GM21515 (cell line): ENCODE data around the gene RTN4.
A peak's percentile ranks its signal among the peaks of the same experiment; 100 is the strongest.
"Not testable (repeated sequence)": the region's sequence is repeated elsewhere in the genome, so short reads cannot be mapped to it uniquely, and the experiment has no call there.

Experiments
- ATAC-seq: cut with Tn5 transposase; IDR thresholded peaks from one replicate; pipeline ENCODE4 v1.9.1; 2021; ENCODE audit not compliant: unreplicated experiment

Gene RTN4

DNA sequence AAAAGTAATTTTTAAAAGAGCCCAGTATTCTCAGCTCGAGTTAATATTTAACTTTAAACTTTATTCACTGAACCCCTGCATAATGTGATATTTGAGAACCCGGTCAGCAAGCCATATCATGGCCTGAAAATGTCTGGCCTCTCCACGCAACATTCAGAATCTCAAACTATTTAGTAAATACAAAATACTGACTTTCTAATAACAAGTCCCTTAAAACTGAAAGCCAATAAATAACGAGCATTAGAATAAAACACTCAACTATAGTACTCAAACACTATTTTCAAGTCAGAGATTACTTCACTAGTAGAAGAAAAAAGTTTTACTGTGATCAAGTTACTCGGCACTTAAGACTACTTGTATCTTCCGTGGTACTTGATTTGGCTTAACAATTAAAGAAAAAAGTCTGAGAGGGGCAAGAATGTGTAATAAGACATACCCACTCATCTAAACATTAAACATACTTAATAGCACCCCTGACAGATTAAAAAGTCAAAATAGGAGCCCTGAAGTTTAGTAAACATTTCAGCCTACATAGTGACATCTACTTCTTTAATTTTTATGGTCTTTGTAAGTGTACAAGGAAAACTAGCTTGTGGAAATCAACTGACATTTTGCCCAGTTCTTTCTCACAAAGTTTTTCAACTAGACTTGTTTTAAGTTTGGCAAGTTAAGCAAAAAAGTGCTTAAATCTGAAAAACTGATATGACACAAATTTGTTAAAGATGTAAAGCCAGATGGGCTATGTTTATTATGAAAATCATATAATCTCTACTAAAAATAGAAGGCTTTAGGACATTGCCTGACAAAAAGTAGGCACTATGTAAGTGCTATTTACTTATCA, 38.2 kb downstream of the RTN4 start:
- no peak for ATAC-seq

DNA sequence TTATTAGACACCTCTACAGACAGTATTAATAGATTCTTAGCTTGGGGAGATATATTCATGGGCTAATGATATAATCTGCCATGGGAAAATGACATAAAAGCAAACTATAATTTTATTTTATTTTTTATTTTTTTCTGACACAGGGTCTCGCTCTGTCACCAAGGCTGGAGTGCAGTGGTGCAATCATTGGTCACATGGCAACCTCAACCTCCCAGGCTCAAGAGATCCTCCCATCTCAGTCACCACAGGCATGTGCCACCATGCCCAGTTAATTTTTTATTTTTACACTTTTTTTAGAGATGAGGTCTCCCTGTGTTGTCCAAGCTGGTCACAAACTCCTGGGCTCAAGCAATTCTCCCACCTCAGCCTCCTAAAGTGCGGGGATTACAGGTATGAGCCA, 39.3 kb downstream of the RTN4 start:
- ATAC-seq = no peak

DNA sequence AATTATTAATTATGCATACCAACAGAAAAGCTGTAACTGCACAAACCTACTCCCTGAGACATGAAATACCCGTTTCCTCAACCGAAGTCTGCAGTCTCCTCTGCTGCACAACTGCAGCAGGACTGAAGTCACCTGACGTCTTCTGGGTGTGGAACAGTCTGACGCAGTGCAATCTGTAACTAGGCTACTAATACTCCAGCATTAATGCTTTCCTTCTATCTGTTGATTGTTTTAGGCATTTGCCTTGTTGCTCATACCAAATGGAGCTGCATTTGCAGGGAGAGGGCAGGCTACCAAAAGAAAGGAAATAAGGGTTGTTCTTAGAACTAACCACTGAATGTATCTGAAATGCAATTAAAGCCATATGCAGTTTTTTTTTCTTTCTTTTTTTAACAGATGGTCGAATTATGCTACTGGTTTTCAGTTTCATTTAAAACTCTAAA, 40.1 kb downstream of the RTN4 start:
- ATAC-seq = peak; percentile 92

DNA sequence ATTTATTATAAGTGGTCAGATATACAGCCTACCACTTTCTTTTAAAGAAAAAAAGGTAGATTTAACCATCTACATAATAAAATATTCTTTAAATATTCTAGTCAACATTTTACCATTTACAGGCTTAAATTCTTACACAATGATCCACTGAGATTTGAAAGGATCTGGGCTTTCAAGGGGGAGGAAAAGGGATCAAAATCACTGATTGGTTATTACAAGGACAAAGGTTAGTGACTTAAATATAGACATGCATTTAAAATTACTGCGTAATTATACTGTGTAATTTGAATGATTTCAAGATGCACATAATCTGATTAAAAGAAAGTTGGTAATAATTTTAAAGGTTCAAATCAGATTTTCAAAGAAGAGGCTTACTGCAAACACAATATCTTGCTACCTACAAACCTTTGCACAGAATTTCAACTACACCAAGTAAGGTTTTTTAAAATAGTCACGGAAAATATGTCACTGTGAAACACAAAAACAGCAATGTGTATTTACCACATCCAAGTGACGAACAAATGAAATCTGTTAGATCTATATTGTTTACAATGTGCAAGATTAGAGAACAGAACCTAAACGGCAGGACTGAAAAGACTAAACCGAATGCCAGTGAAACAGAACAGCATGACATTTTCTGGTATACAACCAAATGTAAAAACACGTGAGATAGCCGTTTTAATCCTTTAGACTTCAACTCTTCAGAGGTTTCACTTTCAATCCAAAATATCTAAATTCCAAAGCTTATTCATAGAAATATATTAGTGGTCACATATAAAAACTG, 40.8 kb downstream of the RTN4 start:
- peak; percentile 19 for ATAC-seq

DNA sequence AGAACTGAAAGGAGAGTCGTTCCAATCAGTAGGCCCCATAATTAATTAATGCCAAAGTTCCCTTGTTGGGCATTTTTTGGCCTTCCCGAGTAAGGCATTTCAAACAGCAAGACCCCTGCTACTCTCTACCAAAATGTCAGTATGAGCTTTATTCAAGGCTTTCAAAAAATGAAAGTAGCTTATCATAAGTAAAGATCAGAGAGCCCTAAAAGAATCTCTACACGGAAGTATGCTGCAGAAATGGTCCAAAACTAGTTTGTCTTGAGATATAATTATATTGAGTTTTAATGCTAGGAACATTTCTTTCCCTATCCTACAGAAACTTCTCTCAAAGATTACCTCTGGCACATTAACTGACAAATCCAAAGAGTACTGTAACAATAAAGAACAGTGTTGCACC, 43.9 kb downstream of the RTN4 start:
- ATAC-seq = no peak

DNA sequence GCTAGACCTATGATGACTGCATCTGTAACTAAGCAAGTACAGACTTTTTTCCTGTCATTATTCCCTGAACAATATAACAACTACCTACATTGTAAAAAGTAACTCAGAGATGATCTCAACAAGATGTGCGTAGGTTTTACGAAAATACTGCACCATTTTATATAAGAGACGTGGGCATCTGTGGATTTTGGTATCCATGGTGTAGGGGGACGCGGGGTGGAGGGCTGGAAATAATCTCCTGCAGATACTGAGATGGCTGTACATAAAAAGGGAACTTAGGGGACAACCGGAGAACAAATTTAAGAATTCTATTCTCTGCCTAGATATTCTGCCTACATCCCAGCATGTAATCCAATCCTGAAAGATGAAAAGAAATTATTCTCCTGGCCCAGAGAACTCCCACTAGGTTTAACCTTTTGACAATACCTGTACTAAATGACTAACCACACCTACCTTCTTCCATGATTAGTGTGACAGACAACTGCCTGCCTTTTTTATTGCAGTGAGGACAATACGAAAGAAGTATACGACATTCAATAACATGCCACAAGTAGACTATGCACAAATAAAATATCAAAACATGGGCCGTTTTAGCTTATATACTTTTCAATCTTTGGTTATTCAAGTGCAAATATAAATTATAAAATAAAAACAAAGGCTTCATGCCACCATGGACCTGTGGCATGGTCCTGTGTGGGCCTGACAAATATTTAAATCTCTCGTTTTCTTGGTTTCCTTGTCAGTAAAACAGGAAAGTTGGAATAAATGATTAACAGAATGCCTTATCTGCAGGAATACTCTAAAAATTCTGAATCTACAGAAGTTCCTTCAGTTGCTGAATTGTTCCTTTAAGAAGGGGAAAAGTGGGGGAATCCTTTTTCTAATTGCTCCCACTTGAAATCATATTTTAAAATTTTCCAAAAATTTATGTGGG, 46.3 kb downstream of the RTN4 start:
- ATAC-seq = no peak

DNA sequence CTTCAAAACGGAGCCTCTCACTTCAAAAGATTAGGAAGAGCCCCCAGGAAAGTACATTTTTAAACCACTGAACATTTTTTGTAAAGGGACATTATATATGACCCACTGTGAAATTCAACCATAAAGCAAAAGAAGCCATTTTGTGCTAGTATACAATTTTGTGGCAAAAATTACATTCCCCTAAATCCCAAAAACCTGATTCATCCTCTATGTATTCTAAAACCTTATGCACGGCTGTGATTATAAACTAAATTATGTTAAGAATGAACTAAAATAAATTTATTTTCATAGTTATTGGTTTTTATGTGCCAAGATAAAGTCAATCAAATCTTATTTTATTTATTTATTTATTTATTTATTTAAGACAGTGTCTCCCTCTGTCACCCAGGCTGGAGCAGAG, 48.5 kb downstream of the RTN4 start:
- no peak for ATAC-seq

DNA sequence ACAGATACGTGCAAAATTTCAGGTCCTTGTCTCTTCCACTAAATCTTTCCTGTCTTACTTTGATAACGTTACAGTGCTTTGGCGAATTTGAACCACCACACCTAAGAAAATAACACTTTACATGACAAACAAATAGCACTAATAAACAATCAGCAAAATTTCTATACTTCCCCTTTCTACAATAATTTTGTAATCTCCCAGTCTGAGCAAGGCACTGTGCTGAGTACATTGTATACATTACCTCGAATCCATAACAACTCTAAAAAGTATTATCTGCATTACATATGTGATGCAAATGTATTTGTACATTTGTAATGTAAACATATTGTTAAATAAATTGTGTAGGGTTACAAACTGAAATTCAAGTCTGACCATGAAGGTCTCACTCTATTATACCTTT, 49.9 kb downstream of the RTN4 start:
- no peak for ATAC-seq

DNA sequence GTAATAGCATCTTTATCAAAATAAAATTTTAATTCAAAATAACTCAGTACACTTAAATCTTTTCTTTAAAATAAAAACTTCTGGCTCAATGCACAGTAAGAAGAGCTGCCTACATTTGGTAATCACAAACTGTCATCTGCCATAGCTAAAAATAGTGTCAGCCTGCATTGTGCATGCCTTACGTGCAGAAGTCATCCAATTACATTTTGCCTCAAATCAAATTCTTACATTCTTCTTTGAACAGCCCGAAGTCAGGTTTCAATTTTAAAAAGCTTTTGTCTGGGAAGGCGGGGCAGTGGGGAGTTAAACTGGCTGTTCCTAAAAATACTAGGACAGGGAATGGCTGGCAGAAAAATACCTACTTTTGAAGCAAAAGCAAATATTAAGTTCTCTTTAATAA, 51.1 kb downstream of the RTN4 start:
- ATAC-seq = no peak

DNA sequence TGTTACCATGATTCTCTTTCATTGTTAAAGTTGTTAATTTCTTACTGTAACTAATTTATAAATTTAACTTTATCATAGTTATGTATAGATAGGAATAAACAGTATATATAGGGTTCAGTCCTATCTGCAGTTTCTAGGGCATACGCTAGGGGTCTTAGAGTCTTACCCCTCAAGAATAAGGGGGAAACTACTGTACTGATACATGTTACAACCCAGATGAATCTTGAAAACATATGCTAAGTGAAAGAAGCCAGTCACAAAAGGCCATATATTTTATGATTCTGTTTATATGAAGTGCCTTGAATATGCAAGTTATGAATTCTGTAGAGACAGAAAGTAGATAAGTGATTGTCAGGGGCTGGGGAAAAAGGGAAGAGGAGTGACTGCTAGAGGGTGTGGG, 52.4 kb downstream of the RTN4 start:
- no peak for ATAC-seq

DNA sequence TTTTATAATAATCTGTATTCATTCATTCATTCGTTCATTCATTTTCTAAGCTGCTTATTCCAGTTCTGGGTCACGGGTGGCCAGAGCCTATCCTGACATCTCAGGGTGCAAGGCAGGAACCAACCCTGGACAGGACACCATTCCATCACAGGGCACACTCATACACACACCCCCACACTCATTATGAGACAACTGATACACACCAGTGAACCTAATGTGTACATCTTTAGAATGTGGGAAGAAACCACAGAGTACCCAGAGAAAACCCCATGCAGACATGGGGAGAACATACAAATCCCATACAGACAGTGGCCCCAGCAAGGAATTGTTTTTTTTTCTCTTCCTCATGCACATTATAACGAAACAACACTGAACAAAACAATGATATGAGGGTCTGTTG, 54.7 kb downstream of the RTN4 start:
- ATAC-seq = no peak

DNA sequence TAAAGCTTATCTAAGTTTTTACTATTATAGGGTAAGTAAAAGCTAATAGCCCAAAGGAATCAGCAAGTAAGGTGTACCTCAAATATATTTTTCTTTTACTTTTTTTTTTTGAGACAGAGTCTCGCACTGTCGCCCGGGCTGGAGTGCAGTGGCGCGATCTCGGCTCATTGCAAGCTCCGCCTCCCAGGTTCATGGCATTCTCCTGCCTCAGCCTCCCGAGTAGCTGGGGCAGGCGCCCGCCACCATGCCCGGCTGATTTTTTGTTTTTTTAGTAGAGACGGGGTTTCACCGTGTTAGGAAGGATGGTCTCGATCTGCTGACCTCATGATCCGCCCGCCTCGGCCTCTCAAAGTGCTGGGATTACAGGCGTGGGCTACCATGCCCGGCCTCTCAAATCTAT, 59.6 kb downstream of the RTN4 start:
- ATAC-seq = not testable (repeated sequence)

DNA sequence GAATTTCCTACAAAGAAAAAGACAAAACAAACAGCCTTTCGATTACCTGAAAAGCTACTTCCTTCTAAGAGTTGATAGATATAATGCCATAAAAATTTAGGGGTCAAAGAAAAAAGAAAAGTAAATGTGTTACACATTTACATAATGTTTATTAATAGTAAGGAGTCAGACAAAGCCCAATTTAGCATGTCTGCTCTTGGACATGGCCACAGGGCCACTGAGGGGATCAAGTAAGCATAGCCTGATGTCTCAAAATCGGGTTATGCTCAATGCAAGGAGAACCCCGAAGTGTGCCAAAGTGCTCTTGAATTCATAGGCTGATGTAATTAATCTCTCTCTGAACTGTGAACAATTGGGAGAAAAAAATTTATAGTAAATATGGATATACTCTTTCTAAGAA, 61.6 kb downstream of the RTN4 start:
- no peak for ATAC-seq

DNA sequence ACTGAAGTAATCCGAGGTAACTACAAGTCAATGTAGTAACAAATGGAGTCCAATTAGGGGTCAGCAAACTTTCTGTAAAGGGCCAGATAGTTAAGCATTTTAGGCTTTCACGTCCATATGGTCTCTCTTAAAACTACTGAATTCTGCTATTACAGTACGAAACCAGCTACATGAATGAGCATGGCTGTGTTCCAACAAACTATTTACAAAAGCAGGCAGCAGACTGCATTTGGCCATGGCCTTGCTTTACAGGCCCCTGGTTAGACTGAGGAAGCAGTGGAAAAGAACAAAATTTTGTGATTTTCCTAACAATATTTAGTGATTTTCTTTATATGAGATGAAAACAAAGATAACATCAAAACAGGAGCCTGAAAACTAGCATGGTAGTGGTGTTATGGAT, 64.0 kb downstream of the RTN4 start:
- ATAC-seq = no peak

DNA sequence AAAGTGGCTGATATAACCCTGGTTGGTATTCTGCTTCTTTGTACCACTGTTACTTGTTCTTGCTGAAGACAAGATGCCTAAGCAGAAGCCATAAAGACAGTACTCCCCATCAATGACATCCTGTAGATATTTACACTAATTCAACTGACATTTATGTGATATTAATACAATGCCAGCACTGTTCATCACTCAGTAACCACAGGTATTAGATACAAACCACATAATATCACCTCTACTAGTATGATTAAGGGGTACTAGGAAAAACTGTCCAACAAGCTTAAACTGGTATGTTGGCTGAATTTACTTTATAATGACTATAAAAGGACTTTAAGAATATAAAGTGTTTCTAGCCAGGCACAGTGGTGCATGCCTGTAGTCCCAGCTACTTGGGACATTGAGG, 65.8 kb downstream of the RTN4 start:
- ATAC-seq = no peak

DNA sequence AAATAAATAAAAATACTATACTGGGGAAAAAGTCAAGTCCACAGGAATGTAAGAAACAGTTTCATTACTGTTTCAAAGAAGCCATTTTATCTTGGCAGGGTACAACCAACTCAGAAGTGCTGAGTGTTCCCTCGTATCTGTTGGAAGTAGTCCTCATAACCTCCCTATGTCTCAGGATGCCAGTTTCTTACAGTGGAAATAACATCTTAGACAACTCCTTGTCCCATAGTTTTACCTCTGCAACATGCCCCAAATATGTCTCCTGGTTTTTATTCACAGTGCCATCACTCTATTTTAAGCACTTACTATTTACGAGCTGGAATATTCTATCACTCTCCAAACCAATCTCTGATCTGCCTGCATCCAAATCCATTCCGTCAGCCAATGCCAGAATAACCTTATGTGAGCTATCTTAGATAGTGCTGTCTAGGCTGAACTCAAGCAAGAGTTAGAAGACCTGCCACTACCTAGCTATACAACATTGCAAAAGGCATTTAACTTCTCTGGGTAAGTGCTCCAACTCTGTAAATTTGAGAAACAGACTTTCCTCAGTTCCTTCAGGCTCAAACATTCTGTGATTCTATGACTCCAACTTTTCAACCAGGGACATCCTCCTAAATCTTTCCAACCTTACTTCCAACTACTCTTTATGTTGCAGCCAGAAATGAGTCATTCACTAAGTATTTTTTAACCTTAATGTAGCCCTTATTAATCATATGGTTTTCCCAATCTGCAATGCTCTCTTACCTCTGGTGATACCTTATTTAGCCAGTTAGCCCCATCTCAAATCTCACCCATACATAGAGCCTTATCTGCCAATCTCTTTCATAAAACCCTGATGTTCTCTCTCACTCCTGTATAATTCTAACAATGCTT, 66.7 kb downstream of the RTN4 start:
- ATAC-seq = no peak

DNA sequence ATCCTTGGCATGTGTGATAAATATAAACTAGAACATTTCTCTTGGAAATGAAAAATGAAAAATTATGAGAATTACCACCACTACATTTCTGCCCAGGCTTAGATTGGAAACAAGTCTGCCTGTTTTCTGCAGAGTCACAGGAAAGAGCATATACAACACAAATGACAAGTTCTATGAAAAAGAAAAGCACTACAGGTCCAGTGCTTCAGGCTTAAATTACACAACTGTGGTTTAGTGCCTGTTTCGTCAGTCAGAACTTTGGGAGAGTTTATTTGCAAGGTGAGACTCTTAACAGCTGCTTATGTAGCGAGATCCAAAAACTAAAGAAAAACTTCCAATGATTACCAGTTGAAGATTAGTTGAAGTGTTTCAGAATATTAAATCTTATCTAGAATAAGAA, 68.9 kb downstream of the RTN4 start:
- ATAC-seq = no peak

DNA sequence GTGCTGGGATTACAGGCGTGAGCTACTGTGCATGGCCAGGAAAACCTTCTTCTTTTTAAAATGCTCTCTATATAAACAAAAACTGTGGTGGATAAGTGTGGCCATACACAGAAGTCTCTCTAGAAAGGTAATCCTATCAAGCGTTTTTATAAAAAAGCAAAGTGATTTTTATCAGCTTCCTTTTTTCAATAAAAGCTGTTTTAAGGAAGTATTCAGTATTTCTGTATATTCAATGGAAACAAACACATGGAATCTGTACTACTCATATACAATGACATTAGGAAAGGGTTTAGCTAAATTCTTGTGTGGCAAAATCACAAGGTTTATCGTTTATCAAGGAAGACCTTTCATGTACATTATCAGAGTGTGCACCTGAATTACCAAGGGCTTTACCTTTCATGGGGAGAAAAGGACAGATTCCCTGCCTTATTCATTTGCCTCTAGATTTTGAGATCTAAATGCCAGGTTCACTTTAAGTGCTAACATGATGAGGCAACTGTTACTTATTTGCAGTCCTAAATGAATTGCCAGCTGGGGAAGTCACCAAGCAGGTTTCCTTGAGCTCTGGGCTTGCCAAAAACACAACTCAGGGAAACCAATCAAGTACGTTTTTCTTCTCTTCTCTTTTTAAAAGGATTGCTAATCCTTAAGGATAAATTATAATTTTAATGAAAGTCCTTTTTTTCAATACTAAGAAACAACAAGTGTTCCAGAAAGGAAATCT, 70.8 kb downstream of the RTN4 start:
- no peak for ATAC-seq

DNA sequence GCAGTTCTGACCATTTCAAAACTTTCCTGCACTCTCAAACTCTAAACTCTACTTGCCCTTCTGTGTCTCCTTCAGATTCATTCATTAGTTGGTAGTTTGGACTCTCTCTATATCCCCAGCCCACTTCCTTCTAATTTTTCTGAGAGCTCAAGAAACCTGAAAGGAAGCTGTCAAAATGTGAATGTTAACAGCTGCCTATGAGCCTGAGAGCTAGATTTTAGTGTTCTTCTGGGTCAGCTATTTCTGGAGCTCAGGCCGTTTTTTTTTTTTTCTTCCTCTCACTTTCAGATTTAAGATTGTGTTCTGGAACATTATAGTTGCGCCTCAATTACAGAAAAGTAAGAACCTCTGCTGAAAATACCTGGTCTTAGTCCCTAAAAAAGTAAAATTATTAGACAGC, 73.1 kb downstream of the RTN4 start:
- ATAC-seq = peak; percentile 95
